HG03469 (cell line): ENCODE results near the gene PBX4.

Experiments used
- ATAC-seq: cut with Tn5 transposase; IDR thresholded peaks from one replicate; pipeline ENCODE4 v1.9.1; 2021; ENCODE audit warnings: mild to moderate bottlenecking, moderate library complexity, moderate number of reproducible peaks; ENCODE audit not compliant: unreplicated experiment

Gene PBX4

DNA sequence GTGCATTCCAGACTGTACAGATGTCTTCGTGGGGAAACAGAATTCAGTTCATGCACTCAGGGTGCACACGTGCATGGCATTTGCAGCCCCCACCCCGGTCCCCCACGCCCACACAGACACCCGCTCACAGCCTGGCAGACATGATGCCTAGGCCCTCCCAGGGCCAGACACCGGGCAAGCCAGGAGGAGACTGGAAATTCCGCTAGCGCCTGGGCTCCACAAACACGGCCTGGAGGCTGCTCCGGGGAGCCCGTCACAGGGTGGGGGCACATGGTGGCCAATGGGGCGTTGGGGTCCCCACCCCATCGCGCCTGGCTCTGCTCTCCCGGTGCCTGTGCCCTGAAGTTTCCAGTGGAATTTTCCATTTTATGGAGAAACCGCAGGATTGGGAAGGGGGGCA is 76.9 kb downstream of the PBX4 start:
- no peak for ATAC-seq

DNA sequence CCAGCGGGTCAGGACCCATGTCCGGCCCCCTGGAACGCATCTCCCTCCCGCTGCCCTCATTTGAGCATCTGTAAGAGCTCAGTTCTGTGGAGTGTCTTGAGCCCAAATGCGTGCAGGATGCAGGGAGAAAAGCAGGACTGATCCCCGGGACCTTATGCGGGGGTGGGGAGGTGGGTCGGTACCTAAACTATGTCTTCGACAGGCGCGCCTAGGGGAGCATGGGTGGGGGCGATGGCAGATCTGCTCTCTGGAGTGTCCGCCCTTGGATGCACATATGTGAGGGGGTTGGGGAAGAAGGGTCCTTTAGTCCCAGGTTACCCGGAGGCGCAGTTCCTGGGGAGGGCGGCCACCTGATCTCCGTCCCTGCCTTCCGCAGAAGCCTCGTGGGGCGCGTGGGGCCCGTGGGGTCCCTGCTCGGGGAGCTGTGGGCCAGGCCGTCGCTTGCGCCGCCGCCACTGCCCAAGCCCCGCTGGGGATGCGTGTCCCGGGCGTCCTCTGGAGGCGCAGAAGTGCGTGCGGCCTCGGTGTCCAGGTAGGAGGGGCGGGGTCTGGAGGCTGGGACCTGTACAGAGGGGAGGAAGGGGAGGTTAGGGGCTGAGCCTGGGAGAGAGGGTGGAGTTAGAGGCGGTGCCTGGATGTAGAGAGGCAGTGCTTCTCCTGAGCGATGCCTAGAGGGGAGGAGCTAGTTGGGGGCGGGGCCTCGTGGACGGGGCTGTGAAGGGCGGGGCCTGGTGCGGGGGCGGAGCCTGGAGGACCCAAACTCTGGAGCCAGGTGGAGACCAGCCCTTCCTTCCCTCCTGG is 77.6 kb downstream of the PBX4 start:
- peak; percentile 53 for ATAC-seq

DNA sequence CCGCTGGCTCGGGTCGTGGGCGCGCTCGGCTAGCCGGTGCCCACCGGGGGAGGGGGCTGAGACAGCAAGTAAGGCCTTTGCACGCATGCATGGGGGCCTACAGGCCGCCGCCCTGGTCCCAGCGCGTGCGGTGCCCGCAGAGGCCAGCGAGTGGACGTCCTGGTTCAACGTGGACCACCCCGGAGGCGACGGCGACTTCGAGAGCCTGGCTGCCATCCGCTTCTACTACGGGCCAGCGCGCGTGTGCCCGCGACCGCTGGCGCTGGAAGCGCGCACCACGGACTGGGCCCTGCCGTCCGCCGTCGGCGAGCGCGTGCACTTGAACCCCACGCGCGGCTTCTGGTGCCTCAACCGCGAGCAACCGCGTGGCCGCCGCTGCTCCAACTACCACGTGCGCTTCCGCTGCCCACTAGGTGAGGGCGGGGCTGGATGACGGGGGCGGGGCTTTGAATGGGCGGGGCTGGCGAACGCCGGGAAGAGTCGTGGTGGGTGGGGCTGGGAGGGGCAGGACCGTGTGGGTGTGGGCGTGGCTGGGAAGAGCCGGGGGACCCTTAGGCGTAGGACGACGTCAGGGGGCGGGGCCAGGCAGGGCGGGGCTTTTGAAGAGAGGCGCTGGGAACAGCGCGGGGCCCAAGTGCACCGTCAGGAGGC is 78.3 kb downstream of the PBX4 start:
- no peak for ATAC-seq

DNA sequence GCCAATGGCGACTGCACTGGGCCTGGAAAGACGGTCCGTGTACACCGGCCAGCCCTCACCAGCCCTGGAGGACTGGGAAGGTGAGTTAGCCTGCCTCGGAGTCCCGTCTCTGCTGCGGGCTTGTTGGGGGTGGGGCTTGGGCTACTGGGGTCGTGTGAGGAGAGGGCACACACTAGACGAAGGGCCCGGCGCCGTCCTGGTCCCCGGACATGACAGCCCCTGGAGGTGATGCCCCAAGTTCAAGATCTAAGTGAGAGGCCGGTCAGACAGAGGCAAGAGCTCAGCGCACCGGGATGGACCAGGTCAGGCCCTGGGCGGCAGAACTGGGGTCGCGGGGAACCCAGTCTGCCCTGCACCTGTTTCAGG is 78.8 kb downstream of the PBX4 start:
- ATAC-seq = no peak

DNA sequence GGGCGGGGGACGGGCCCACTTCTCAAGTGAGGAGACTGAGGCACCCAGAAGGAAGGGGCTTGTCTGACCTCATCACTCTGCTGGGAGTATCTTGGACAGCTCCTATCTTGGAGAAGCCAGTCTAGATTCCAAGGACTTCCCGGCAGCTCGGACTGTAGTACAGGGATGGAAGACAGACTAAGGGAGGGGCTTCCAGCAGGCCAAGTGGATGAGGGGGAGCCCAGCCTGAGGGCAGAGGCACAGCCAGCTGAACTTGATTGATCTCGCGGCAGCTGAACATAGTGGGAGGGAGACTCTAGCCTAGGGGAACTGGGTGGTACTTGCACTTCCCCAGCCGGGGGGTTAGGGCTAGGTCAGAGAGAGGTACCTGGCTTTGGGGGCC is 79.7 kb downstream of the PBX4 start:
- ATAC-seq = no peak

DNA sequence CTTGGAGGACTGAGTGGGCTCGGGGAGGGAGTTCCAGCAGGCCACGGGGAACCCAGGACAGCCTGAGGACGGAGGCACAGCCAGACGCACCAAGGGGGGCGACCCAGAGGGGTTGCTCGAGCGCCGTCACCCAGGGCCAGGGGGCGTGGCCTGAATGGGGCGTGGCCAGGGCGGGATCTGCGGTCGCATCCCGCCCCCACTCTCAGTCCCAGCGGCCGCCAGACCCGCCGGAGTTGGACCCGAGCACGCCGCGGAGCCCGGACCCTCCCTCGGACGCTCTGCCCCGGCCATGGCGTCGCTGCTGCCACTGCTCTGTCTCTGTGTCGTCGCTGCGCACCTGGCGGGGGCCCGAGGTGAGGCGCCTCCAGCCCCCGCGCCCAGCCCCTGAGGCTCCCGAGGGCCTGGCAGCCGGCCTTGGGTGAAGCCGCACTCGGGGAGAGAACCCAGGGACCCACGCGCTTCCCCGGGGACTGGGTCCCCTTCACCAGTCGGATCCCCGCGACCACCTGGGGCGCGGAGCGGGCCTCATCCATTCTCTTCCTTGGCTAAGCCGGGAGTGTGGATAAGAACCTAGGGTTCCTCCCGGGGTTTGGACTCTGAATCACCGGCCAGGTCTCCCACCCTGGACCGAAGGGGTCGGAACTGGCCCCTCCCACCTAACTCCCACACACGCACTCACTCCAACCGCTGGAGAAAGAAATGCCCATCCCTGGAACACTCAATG is 80.3 kb downstream of the PBX4 start, which contains the start of gene CILP2:
TSS of gene CILP2 (plus strand) at position 205 of the 724 bp plus-strand sequence. CDS start at position 290, 85 bp downstream.
- no peak for ATAC-seq

DNA sequence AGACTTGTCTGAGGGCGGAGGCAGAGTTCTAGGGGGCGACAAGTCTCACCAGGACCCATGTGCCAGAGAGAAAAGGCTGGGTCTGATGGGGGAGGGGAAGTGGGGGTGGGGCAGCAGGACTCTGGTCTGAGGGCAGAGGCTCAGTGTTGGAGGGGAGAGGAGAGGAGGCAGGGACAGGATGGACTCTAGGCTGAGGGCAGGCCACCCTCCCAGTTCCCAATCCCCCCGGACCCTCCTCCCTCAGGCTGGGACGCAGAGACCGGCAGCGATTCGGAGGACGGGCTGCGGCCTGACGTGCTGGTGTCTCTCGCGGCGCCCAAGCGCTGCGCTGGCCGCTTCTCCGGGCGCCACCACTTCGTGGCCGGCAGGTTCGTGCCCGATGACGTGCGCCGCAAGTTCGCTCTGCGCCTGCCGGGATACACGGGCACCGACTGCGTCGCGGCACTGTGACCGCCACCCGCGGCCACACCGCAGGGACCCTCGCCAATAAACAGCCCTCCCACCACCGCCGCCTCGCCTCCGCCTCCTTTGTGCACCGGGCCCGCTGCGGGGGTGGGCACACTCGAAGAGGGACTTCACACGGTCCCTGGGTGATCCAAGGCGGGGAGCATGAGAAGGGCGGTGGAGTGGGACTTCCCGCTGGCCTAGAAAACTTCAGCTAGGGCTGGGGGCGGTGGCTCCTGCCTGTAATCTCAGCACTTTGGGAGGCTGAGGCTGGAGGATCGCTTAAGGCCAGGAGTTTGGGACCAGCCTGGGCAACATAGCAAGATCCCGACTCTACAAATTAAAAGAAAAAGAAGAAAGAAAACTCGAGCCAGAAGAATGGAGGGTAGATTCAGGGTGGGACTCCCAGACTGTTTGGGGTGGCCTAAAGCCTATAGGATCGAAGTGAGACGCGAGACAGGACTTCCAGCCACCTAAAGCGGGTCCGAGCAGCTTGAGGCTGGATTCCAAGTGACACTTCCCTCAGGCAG is 81.1 kb downstream of the PBX4 start:
- ATAC-seq = no peak

DNA sequence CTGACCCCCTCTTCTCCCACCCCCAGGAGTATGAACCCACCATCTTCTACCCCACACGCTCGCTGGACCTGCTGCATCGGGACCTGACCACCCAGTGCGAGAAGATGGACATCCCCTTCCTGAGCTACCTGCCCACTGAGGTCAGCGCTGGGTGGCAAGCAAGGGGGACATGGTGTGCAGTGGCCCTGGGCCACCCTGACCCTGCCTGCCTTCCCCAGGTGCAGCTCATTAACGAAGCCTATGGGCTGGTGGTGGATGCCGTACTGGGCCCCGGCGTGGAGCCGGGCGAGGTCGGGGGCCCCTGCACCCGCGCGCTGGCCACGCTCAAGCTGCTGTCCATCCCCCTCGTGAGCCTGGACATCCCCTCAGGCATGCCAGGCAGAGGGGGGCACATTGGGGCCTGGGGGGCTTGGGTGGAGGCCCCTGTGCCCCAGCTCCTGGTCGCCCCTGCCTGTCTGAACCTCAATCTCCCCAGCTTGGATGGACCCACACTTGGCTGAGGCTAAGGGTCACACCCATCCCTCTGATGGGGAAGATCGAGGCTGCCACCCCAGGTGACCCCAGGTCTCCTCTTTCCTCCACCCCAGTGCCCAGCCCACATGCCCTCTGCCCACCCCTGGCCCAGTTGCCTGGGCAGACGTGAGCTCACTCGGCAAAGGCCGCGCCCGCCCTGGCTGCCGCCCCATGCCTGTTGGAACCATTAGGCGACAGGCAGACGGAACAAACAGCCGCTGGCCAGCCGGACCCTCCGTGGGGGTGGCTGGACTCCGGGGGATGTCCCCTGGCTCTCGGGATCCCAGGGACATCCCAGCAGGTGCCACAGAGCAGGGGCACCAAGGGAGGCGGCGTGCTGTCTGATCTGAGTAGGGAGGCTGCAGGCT is 82.9 kb downstream of the PBX4 start:
- ATAC-seq = no peak

DNA sequence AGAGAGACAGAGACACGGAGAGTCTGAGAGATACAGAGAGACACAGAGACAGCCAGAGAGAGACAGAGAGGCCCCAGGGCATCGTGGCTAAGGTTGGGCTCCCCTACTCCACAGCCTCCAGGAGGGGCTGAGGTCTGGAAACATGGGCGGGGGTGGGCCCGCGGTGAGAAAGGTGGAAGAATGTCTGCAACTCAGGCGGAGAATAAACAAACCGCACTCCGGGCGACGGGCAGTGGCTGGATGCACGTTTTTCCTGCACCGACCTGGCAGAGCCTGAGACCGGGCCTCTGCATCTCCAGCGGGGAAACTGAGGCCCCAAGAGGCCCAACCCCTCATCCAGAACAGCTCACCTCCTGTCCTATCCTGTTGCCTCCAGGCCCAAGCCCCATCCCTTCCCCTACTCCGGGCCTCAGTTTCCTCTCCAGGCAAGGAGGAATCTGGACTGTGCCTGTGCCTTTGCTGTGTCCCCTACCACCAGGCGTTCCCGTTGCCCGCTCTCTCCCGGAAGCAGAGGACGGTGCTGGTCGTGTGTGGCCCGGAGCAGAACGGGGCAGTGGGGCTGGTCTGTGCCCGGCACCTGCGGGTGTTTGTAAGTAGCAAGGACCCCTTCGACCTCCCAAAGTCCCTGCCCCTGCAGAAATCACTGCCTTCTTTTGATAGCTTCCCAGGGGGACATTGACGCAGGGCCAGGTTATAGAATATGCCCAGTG is 83.8 kb downstream of the PBX4 start:
- ATAC-seq = no peak

- no peak for ATAC-seq
These were observed 84.6 kb downstream of the PBX4 start for GRCh38 chr19:19533841-19534240.

DNA sequence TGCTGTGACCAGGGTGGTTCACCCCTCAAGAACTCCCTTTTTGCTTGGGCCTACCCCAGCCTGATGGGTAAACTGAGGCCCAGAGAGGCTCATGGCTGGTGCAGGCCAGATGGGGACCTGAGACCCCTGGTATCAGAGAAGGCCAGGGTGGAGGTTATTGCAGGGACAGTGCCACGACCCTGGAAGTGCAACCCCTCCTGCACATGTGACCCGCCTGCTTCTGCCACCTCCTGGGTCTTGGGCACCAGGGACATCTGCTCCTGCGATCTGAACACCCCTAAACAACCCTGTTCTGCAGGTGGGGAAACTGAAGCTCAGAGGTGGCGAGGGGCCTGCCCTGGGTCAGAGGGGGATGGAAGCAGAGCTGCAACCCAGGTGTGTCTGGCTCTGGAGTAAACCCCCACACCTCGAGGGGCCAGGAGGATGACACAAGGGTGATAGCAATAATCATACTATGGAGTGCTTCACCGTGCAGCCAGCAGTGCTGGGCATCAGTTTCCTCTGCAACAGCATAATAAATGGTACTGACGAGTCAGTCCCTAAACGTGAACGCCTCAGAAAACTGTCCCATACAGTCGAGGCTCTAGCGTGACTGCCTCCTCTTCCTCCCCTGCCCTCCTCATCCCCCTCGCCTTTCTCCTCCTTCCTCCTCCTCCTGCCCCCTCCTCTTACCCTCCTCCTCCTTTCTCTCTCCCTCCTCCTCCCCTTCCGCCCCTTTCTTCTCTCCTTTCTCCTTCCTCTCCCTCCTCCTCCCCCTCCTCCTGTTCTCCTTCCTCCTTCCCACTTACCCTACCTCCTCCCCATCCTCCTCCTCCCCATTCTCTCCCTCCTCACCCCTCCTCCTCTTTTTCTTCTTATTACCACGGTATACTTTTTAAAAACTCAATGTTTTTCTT is 85.4 kb downstream of the PBX4 start:
- ATAC-seq = no peak

- ATAC-seq = no peak
These were observed 86.3 kb downstream of the PBX4 start for GRCh38 chr19:19531951-19532805.

- ATAC-seq = no peak
These were observed 87.6 kb downstream of the PBX4 start for GRCh38 chr19:19530889-19531288.

- no peak for ATAC-seq
These were observed 88.1 kb downstream of the PBX4 start for GRCh38 chr19:19530423-19530804.

GRCh38 chr19:19529783-19530422 is 88.6 kb downstream of the PBX4 start:
- ATAC-seq = no peak

DNA sequence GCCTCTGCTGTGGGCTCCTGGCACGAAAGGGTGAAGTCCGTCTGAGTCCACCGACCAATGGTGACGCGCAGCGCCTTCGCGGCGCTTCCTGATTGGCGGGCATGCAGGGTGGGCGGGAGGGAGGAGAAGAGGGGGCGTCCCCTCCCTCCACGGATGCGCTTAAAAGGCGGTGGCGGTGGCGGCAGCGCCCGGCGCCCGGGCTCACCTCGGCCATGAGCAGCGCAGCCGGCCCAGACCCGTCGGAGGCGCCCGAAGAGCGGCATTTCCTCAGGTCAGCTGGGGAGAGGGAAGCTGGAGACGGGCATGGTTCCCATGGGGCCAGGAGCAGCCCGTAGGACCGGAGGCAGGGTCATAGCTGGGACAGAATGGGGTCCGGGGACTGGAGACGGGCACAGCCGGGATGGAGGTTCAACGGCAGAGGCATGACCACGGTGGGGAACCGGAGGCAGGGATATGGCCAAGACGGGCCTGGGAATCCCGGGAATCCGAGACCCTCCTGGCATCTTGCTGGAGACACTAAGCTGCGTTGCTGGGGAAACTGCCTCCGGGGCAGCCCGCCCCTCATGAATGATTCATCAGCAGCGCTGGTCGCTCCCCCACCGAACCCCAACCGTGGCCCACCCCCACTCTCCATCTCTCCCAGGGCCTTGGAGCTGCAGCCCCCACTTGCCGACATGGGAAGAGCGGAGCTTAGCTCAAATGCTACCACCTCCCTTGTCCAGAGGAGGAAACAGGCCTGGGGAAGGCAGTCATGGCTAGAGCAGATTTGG is 89.6 kb downstream of the PBX4 start, which contains the start of gene YJEFN3:
TSS of gene YJEFN3 (plus strand) at position 191 of the 770 bp plus-strand sequence. CDS start at position 213, 22 bp downstream.
- no peak for ATAC-seq
